Measurements from ENCODE around the gene USP22. TPM values are rescaled to one million over a fixed set of nuclear protein-coding genes. Genes with fewer than 3 reads are reported as not detected.

The USP22 gene
- total and polyA plus RNA-seq, 2 of the 4 experiments (the other 2 are of a cell fraction) = 161 to 319 TPM

DNA sequence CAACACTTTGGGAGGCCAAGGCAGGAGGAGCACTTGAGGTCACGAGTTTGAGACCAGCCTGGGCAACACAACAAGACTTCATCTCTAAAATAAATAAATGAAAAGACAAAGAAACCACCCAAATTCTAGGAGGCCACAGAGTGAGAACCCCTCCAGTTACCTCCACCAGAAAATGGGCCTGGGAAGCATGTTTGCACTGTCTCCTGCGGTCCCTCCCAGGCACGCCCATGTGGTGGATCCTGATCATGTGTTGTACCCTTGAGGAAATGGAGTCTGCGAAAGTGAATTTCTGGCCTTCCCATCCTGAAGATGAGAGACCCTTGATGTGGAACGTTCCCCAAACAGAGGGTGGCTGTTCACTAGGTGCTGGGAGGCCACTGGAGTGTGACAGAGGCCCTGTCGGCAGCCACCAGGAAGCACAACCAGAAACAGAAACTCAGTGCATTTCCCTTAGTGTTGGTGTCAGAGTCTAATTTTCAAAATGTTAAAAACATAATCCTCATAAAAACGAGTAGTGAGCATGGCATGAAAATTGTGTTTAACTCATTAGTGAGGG is 19.2 kb upstream of the USP22 start:
- H3K27me3 ChIP-seq (ENCODE audit: control insufficient read depth, insufficient read depth, low read length) = peaks cover 14% of the 10 kb centered on the region
- H3K27ac ChIP-seq (ENCODE audit: insufficient read depth, low read length) = no peak overlapping the region
- H3K4me1 ChIP-seq (ENCODE audit: control insufficient read depth, insufficient read depth, low read length) = no peaks in the 10 kb centered on the region
- H2BK5ac ChIP-seq (ENCODE audit: low read depth, low read length, poor library complexity, severe bottlenecking) = no peak overlapping the region
- no peak overlapping the region for H3K4me2 ChIP-seq (ENCODE audit: low read depth, low read length)
- no peak overlapping the region for H2BK20ac ChIP-seq (ENCODE audit: low read depth, low read length)
- H3K18ac ChIP-seq (ENCODE audit: low read depth, low read length) = no peak overlapping the region
- H2AK5ac ChIP-seq (ENCODE audit: low read depth, low read length) = no peak overlapping the region
- H3K36me3 ChIP-seq (ENCODE audit: control insufficient read depth, insufficient read depth, low read length) = no peaks in the 10 kb centered on the region
- H3K9me3 ChIP-seq (ENCODE audit: control insufficient read depth, insufficient read depth, low read length) = no peaks in the 10 kb centered on the region
- no peak overlapping the region for H2AK9ac ChIP-seq (replicated peaks; ENCODE audit: low read depth, low read length, poor library complexity)
- H2AFZ ChIP-seq (replicated peaks; ENCODE audit: low read length, poor library complexity) = no peak overlapping the region
- ChIA-PET POLR2A (ENCODE audit: unreplicated experiment) (no interaction called here), CTCF (interaction anchor here (1.0 kb wide), 1 partner anchor 19 kb away, joined by 3 read pairs; the partner anchor contains the start of gene USP22)
- no CpG with 5 or more reads among the region's 7 CpGs for WGBS, 2 experiments (ENCODE audit: extremely low coverage in 2 of 2, insufficient read length in 1 of 2)
- dilution Hi-C loops (cut with HindIII; ENCODE audit: low sequenced_read_pairs, unreplicated experiment) (no loop called here), in situ Hi-C loops (cut with MboI; ENCODE audit: low sequenced_read_pairs) (no loop called here), intact Hi-C loops (cut with micrococcal nuclease) (no loop called here)
- H4K5ac ChIP-seq (ENCODE audit: low read depth, low read length) = no peak overlapping the region
- no peak overlapping the region for H4K8ac ChIP-seq (ENCODE audit: low read depth in 2 of 2, low read length in 2 of 2)
- no peak overlapping the region for H2BK15ac ChIP-seq (ENCODE audit: low read depth, low read length)
- H3K56ac ChIP-seq (ENCODE audit: extremely low read depth, insufficient read depth, low read length) = no peak overlapping the region
- TF ChIP-seq BHLHE40 (IDR thresholded peaks at IDR 0.05; ENCODE audit: low read depth, low read length) (no peak), MXI1 (IDR thresholded peaks at IDR 0.05; ENCODE audit: borderline replicate concordance, low read depth, low read length) (no peak), MAZ (IDR thresholded peaks at IDR 0.05; ENCODE audit: borderline replicate concordance, low read depth, low read length) (no peak), RCOR1 (IDR thresholded peaks at IDR 0.05; ENCODE audit: insufficient replicate concordance, low read length) (no peak)
- DNase-seq (no peak), ATAC-seq (ENCODE audit: low read depth) (no peak)
- H2BK120ac ChIP-seq (ENCODE audit: low read depth, low read length) = no peak overlapping the region
- no peak overlapping the region for H3K23ac ChIP-seq (ENCODE audit: low read depth, low read length)
- H3K4me3 ChIP-seq (ENCODE audit: insufficient read depth, low read depth, low read length) = no peak overlapping the region
- H3K4ac ChIP-seq (ENCODE audit: low read depth, low read length) = no peak overlapping the region
- no peaks in the 10 kb centered on the region for H3K79me1 ChIP-seq (ENCODE audit: low read depth in 1 of 2, low read length in 2 of 2)
- H3K14ac ChIP-seq (replicated peaks; ENCODE audit: low read depth, low read length) = no peak overlapping the region
- H4K91ac ChIP-seq (ENCODE audit: insufficient read depth, low read depth, low read length) = no peak overlapping the region
- H3K9me1 ChIP-seq (ENCODE audit: insufficient read depth, low read length) = no peaks in the 10 kb centered on the region
- H3K9ac ChIP-seq (ENCODE audit: low read depth, low read length) = no peak overlapping the region
- no TSS peak for BruUV-seq (replicated peaks)
- no peaks in the 10 kb centered on the region for H4K20me1 ChIP-seq (ENCODE audit: insufficient read depth, low read length)
